H9 (cell line): ENCODE measurements around the gene PTCD1. TPM values are rescaled to one million over a fixed set of nuclear protein-coding genes. Genes with fewer than 3 reads are reported as not detected.

ENCODE experiments used
- DNase-seq: peaks from one replicate; pipeline ENCODE4 v3.0.0-alpha.2; 2017
- H2AFZ ChIP-seq: one replicate; pipeline ENCODE4 v1.6.1; 2013; ENCODE audit warnings: mild to moderate bottlenecking, low read length, control low read depth, moderate library complexity
- H2AK5ac ChIP-seq: 2 replicates; pipeline ENCODE4 v1.6.1; 2013; ENCODE audit warnings: low read length, control low read depth, mixed read lengths; ENCODE audit not compliant: insufficient read length
- H2BK120ac ChIP-seq: one replicate; pipeline ENCODE4 v1.6.1; 2013; ENCODE audit warnings: low read depth, mild to moderate bottlenecking, low read length, control low read depth, inconsistent platforms; ENCODE audit not compliant: poor library complexity, severe bottlenecking
- H2BK12ac ChIP-seq: 2 replicates; pipeline ENCODE4 v1.6.1; 2013; ENCODE audit warnings: low read length, control low read depth, mixed read lengths, low read depth; ENCODE audit not compliant: insufficient read length
- H2BK15ac ChIP-seq: 2 replicates; pipeline ENCODE4 v1.6.1; 2013; ENCODE audit warnings: low read depth, low read length, control low read depth
- H2BK20ac ChIP-seq: one replicate; pipeline ENCODE4 v1.6.1; 2013; ENCODE audit warnings: low read depth, mild to moderate bottlenecking, low read length, control low read depth, inconsistent platforms; ENCODE audit not compliant: poor library complexity, severe bottlenecking
- H2BK5ac ChIP-seq: 2 replicates; pipeline ENCODE4 v1.6.1; 2013; ENCODE audit warnings: low read length, control low read depth, mixed read lengths; ENCODE audit not compliant: insufficient read length
- H3K14ac ChIP-seq: 2 replicates; pipeline ENCODE4 v1.6.1; 2013; ENCODE audit warnings: low read length, control low read depth; ENCODE audit not compliant: insufficient read depth
- H3K18ac ChIP-seq: 2 replicates; pipeline ENCODE4 v1.6.1; 2013; ENCODE audit warnings: low read depth, mild to moderate bottlenecking, mixed read lengths, low read length, control low read depth; ENCODE audit not compliant: insufficient read length
- H3K23ac ChIP-seq: 2 replicates; pipeline ENCODE4 v1.6.1; 2013; ENCODE audit warnings: low read length, control low read depth, mixed read lengths, low read depth; ENCODE audit not compliant: insufficient read length
- H3K23me2 ChIP-seq: 2 replicates; pipeline ENCODE4 v1.6.1; 2013; ENCODE audit warnings: low read depth, mild to moderate bottlenecking, mixed read lengths, low read length, control low read depth; ENCODE audit not compliant: insufficient read length, poor library complexity, severe bottlenecking
- H3K27ac ChIP-seq: 2 replicates; pipeline ENCODE4 v1.5.1; 2013; ENCODE audit warnings: low read length, control low read depth, mixed read lengths, low read depth; ENCODE audit not compliant: insufficient read length
- H3K27me3 ChIP-seq: 2 replicates; pipeline ENCODE4 v1.6.1; 2013; ENCODE audit warnings: low read length, control low read depth, inconsistent platforms; ENCODE audit not compliant: insufficient read depth
- H3K4ac ChIP-seq: 2 replicates; pipeline ENCODE4 v1.6.1; 2013; ENCODE audit warnings: low read depth, mild to moderate bottlenecking, control low read depth, inconsistent platforms, low read length, moderate library complexity
- H3K4me1 ChIP-seq: 2 replicates; pipeline ENCODE4 v1.6.1; 2013; ENCODE audit warnings: low read length, control low read depth, inconsistent platforms; ENCODE audit not compliant: insufficient read depth
- H3K4me2 ChIP-seq: 2 replicates; pipeline ENCODE4 v1.6.1; 2013; ENCODE audit warnings: low read length, control low read depth, mixed read lengths; ENCODE audit not compliant: insufficient read length, insufficient read depth
- H3K56ac ChIP-seq: 2 replicates; pipeline ENCODE4 v1.6.1; 2013; ENCODE audit warnings: low read depth, mild to moderate bottlenecking, mixed read lengths, low read length, control low read depth; ENCODE audit not compliant: insufficient read length
- H3K79me1 ChIP-seq: 2 replicates; pipeline ENCODE4 v1.6.1; 2013; ENCODE audit warnings: low read depth, mild to moderate bottlenecking, moderate library complexity, low read length, control low read depth, inconsistent platforms; ENCODE audit not compliant: insufficient read depth, poor library complexity, severe bottlenecking
- H3K79me2 ChIP-seq: 2 replicates; pipeline ENCODE4 v1.6.1; 2013; ENCODE audit warnings: low read length, control low read depth, inconsistent platforms; ENCODE audit not compliant: insufficient read depth
- H3K9ac ChIP-seq: 2 replicates; pipeline ENCODE4 v1.6.1; 2013; ENCODE audit warnings: low read length, control low read depth, mixed read lengths; ENCODE audit not compliant: insufficient read length; ENCODE audit errors: extremely low read depth
- H3K9me3 ChIP-seq: one replicate; pipeline ENCODE4 v1.6.1; 2013; ENCODE audit warnings: low read depth, low read length, inconsistent platforms; ENCODE audit not compliant: control insufficient read depth
- H3T11ph ChIP-seq: one replicate; pipeline ENCODE4 v1.6.1; 2013; ENCODE audit warnings: mild to moderate bottlenecking, low read length, control low read depth, inconsistent platforms
- H4K20me1 ChIP-seq: one replicate; pipeline ENCODE4 v1.6.1; 2013; ENCODE audit not compliant: control insufficient read depth, insufficient read length, insufficient read depth
- H4K5ac ChIP-seq: 2 replicates; pipeline ENCODE4 v1.6.1; 2013; ENCODE audit warnings: low read depth, mild to moderate bottlenecking, mixed read lengths, low read length, control low read depth; ENCODE audit not compliant: insufficient read length
- H4K8ac ChIP-seq: replicated peaks from 2 replicates; pipeline ENCODE4 v1.6.1; 2013; ENCODE audit warnings: low read length, control low read depth, mixed read lengths, low read depth; ENCODE audit not compliant: insufficient read length
- H4K91ac ChIP-seq: 2 replicates; pipeline ENCODE4 v1.6.1; 2013; ENCODE audit warnings: low read depth, mild to moderate bottlenecking, moderate library complexity, mixed read lengths, low read length, control low read depth; ENCODE audit not compliant: insufficient read length
- H3K27ac Mint-ChIP-seq, 3 experiments: 2 replicates in 2 of 3; 3 replicates in 1 of 3; pipeline ENCODE4 v1.8.0; 2020 to 2021; ENCODE audit warnings: mixed read lengths in 3 of 3, mild to moderate bottlenecking in 1 of 3, moderate library complexity in 1 of 3
- H3K27me3 Mint-ChIP-seq: 2 replicates; pipeline ENCODE4 v1.8.0; 2021; ENCODE audit warnings: low read depth, mild to moderate bottlenecking, moderate library complexity, mixed read lengths
- H3K36me3 Mint-ChIP-seq, 3 experiments: 2 replicates in 2 of 3; 3 replicates in 1 of 3; pipeline ENCODE4 v1.8.0; 2020 to 2021; ENCODE audit warnings: low read depth in 3 of 3, mixed read lengths in 3 of 3; ENCODE audit not compliant: insufficient read depth in 1 of 3
- H3K4me1 Mint-ChIP-seq, 2 experiments: 2 replicates each; pipeline ENCODE4 v1.8.0; 2020; ENCODE audit warnings: mixed read lengths in 2 of 2
- H3K4me3 Mint-ChIP-seq, 2 experiments: 2 replicates in 1 of 2; 3 replicates in 1 of 2; pipeline ENCODE4 v1.8.0; 2020 to 2021; ENCODE audit warnings: mild to moderate bottlenecking in 2 of 2, mixed read lengths in 2 of 2, moderate library complexity in 1 of 2
- H3K9me3 Mint-ChIP-seq, 2 experiments: 2 replicates in 1 of 2; 3 replicates in 1 of 2; pipeline ENCODE4 v1.8.0; 2020; ENCODE audit warnings: mild to moderate bottlenecking in 2 of 2, mixed read lengths in 2 of 2, moderate library complexity in 1 of 2
- WGBS: extraction: QIAGEN DNeasy Blood & Tissue Kit; methylation state at CpG from one replicate; pipeline ENCODE4 v1.1.7; 2013; ENCODE audit warnings: missing lambda C conversion rate, low lambda C conversion rate, mixed read lengths; ENCODE audit not compliant: insufficient read length; ENCODE audit errors: extremely low coverage; 5-methylcytosine and 5-hydroxymethylcytosine counted together
- total RNA-seq: library from RNA; stranded (reverse); gene quantifications from 2 replicates; pipeline ENCODE4 v1.2.1, GENCODE V29; 2021
- TF ChIP-seq, protein P1 (sequence below): fragments of 200-600 bp; sonication (generic); conservative IDR thresholded peaks from 3 replicates; pipeline ENCODE4 v1.8.0; 2021; ENCODE audit warnings: antibody characterized with exemption, mild to moderate bottlenecking

Gene PTCD1
- total RNA-seq, 1 experiment from 2014 or later: 12.8 TPM

DNA sequence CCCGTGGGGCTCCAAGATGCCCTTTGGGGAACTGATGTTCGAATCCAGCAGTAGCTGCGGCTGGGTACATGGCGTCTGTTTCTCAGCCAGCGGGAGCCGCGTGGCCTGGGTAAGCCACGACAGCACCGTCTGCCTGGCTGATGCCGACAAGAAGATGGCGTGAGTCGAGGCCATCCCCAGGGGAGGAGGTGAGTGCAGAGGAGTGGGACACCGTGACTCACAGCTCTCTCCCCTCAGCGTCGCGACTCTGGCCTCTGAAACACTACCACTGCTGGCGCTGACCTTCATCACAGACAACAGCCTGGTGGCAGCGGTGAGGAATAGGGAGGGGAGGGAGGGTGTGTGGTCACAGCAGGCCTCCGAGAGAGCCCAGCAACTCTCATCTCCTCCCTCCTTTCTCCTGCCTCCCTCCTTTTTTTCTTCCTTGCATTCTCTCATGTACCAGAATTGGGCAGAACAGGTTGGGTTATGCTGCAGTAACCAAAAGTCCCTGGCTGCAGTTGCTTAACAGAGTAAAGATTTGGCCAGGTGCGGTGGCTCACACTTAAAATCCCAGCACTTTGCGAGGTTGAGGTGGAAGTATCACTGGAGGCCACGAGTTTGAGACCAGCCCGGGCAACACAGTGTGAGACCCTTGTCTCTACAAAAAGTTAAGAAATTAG is 47.5 kb downstream of the PTCD1 start:
- peaks cover 16 to 73% (median 35%) of the 10 kb centered on the region in 3 experiments for H3K36me3 Mint-ChIP-seq
- no peak overlapping the region for H3K27ac ChIP-seq
- H2BK15ac ChIP-seq: no peak overlapping the region
- no peak overlapping the region for H4K8ac ChIP-seq
- H3K27me3 ChIP-seq: no peaks in the 10 kb centered on the region
- DNase-seq: no peak
- H3K4me2 ChIP-seq: no peak overlapping the region
- no peaks in the 10 kb centered on the region for H3K79me1 ChIP-seq
- H2BK120ac ChIP-seq: no peak overlapping the region
- H3K27ac Mint-ChIP-seq: no peak overlapping the region
- no peak overlapping the region for H2AK5ac ChIP-seq
- H3K79me2 ChIP-seq: no peaks in the 10 kb centered on the region
- WGBS: no CpG with 5 or more reads among the region's 23 CpGs
- no peaks in the 10 kb centered on the region for H4K20me1 ChIP-seq
- H3K27me3 Mint-ChIP-seq: peaks cover 1% of the 10 kb centered on the region; the same call in 1 of the 2 replicates
- H2AFZ ChIP-seq: no peak overlapping the region
- no peak overlapping the region for H3K4ac ChIP-seq
- H2BK20ac ChIP-seq: no peak overlapping the region
- H3T11ph ChIP-seq: no peak overlapping the region
- no peak overlapping the region for H3K9ac ChIP-seq
- H3K56ac ChIP-seq: no peak overlapping the region
- no peaks in the 10 kb centered on the region for H3K9me3 ChIP-seq
- no peak overlapping the region for H4K5ac ChIP-seq
- peak overlapping the region; percentile 44 to 83; a peak in 2 of 5 replicates for H3K4me3 Mint-ChIP-seq
- H3K9me3 Mint-ChIP-seq: no peaks in the 10 kb centered on the region; a peak in 1 of 5 replicates
- H3K23me2 ChIP-seq: peaks cover 13% of the 10 kb centered on the region
- H4K91ac ChIP-seq: no peak overlapping the region
- H3K14ac ChIP-seq: no peak overlapping the region
- no peak overlapping the region for H3K18ac ChIP-seq
- H3K23ac ChIP-seq: no peak overlapping the region
- H3K4me1 Mint-ChIP-seq: peaks cover 13 to 14% of the 10 kb centered on the region in 2 experiments
- peaks cover 2% of the 10 kb centered on the region; the same call in 1 of the 2 replicates for H3K4me1 ChIP-seq
- H2BK5ac ChIP-seq: no peak overlapping the region
- H2BK12ac ChIP-seq: no peak overlapping the region
- TF ChIP-seq, protein P1, sequence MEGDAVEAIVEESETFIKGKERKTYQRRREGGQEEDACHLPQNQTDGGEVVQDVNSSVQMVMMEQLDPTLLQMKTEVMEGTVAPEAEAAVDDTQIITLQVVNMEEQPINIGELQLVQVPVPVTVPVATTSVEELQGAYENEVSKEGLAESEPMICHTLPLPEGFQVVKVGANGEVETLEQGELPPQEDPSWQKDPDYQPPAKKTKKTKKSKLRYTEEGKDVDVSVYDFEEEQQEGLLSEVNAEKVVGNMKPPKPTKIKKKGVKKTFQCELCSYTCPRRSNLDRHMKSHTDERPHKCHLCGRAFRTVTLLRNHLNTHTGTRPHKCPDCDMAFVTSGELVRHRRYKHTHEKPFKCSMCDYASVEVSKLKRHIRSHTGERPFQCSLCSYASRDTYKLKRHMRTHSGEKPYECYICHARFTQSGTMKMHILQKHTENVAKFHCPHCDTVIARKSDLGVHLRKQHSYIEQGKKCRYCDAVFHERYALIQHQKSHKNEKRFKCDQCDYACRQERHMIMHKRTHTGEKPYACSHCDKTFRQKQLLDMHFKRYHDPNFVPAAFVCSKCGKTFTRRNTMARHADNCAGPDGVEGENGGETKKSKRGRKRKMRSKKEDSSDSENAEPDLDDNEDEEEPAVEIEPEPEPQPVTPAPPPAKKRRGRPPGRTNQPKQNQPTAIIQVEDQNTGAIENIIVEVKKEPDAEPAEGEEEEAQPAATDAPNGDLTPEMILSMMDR: no peak
